ENCODE results near the gene UFSP1. TPM values are rescaled to one million over a fixed set of nuclear protein-coding genes. Genes with fewer than 3 reads are reported as not detected.

UFSP1 gene
- total and polyA plus RNA-seq, 3 donors from 2014 or later = 1.3 to 4.2 (median 3.0) TPM

DNA sequence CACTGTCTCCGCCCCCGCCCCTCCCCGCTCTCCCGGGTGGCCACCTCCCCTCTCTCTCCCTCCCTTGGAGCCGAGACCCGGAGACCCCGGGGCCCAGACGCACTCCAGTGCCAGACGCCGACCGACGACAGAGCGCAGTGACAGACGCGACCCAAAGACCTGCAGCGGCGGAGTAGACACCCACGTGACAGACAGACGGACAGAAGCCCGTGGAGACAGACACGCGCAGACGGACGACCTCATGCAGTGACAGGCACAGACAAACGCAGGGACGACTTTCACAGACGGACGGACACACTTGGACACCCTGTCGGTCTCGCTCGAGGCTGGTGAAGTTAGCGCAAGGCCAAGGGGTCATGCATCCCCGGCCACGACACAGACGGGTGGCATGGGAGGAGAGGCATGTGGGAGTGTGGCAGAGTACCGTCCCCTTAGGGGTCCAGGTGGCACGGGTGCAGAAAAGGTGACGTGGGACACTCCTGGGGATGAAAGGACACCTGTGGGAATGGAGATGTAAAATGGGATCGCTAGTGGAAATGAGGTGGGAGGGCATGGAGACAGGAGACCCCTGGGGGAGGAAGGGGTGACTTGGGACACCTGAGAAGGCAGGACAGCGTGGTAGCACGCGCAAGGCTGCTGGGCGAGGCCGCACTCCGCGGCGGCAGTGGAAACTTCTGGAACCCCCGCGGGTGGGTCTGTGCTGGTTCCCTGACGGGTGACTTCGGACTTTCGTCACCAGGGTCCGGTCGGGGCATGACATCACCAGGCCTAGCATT is 6.6 kb upstream of the UFSP1 start:
- Histone ChIP-seq H3K4me1 (peaks cover 12% of the 10 kb centered on the region), H3K4me3 (peak overlapping the region; percentile 9 to 62), H3K27me3 (no peaks in the 10 kb centered on the region), H3K27ac (no peak overlapping the region), H3K36me3 (ENCODE audit: low read depth, missing control alignments) (no peaks in the 10 kb centered on the region), H3K9me3 (no peaks in the 10 kb centered on the region)
- peak; percentile 64 for DNase-seq
- no peak for TF ChIP-seq POLR2A (IDR thresholded peaks at IDR 0.05)
- TF ChIP-seq, protein P1, sequence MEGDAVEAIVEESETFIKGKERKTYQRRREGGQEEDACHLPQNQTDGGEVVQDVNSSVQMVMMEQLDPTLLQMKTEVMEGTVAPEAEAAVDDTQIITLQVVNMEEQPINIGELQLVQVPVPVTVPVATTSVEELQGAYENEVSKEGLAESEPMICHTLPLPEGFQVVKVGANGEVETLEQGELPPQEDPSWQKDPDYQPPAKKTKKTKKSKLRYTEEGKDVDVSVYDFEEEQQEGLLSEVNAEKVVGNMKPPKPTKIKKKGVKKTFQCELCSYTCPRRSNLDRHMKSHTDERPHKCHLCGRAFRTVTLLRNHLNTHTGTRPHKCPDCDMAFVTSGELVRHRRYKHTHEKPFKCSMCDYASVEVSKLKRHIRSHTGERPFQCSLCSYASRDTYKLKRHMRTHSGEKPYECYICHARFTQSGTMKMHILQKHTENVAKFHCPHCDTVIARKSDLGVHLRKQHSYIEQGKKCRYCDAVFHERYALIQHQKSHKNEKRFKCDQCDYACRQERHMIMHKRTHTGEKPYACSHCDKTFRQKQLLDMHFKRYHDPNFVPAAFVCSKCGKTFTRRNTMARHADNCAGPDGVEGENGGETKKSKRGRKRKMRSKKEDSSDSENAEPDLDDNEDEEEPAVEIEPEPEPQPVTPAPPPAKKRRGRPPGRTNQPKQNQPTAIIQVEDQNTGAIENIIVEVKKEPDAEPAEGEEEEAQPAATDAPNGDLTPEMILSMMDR (IDR thresholded peaks at IDR 0.05) = no peak
- intact Hi-C loops (cut with DNase I; ENCODE audit: low total_unique reads) = loop anchor here (5.0 kb wide), 1 partner anchor 161 kb away; no protein-coding TSS in a partner anchor
- WGBS, 2 donors = 3 to 7% methylated on average over 9 to 49 of the region's 54 CpGs

DNA sequence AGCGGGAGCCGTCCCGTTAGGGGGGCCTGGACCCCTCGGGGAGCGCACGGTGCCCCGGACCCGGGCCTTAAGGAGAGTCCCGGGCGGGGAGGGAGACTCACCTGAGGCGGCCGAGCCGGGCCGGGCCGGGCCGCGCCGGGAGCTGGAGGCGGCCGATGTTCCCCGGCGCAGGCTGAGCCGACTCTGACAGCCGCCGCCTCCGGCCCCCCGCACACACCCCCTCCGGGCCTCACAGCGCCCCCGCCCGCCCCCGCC is 6.1 kb upstream of the UFSP1 start, which contains the start of gene ACHE:
Gene ACHE, minus strand, starts transcription at position 188 of the 255 bp plus-strand sequence. CDS start 1,656 bp downstream, outside the sequence.
- Histone ChIP-seq H3K27ac (peak within 1 kb of the TSS in 1 of 2 donors; percentile 39), H3K4me3 (peak within 1 kb of the TSS; percentile 9 to 62), H3K36me3 (ENCODE audit: low read depth, missing control alignments) (no peaks in the 10 kb centered on the region), H3K4me1 (peaks cover 14% of the 10 kb centered on the region), H3K27me3 (no peaks in the 10 kb centered on the region), H3K9me3 (no peaks in the 10 kb centered on the region)
- TF ChIP-seq, protein P1 (IDR thresholded peaks at IDR 0.05) = no peak
- TF ChIP-seq POLR2A (IDR thresholded peaks at IDR 0.05) = no peak
- no peak for DNase-seq
- intact Hi-C loops (cut with DNase I; ENCODE audit: low total_unique reads) = loop anchor here (5.0 kb wide), 1 partner anchor 162 kb away; no protein-coding TSS in a partner anchor
- 0% methylated on average over 23 of the region's 32 CpGs; no CpG with 5 or more reads in 1 of the 2 donors for WGBS, 2 donors

DNA sequence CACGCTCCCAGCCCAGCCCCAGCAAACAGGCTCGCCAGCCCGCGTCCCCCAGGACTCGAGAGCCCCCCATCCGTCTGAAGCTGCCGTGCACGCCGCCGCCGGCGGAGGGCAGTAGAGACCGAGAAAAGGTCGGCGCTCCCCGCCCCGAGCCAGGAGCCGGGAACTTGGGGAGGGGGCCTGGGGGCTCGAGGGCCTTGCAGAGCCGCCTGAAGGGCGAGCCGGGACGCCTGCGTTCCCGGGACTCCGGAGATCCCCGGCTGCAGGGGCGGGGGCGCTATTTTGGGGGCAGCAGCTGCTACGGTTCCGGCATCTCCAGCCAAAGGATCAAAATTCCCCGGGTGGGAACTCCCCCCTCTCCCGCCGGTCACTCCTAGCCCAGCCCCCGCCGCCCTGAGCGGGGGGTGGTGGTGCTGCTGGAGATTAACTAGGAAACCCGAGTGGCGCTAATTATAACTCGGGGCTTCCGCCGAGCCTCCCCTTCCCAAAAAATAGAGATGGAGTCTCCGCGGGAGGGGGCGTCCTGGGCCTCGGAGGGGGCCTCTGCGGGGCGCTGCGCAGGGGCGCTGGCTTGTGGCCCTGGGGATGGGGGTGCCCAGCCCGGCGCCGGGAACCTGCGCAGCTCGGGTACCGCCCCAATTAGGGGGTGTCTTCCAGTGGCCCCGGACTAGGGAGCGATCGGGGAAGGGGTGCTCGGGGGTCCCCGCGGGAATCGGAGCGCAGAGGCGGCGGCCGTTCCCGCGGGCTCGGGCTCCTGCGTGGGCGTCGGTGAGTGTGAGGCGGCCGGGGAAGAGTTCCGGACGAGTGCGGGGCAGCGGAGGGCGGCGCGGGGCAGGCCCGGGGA is 5.6 kb upstream of the UFSP1 start:
- WGBS, 2 donors = 0% methylated on average over 62 of the region's 83 CpGs; no CpG with 5 or more reads in 1 of the 2 donors
- DNase-seq = peak; percentile 58
- peaks cover 19% of the 10 kb centered on the region for H3K4me1 ChIP-seq
- H3K27ac ChIP-seq = peak overlapping the region in 1 of 2 donors; percentile 39
- H3K9me3 ChIP-seq = no peaks in the 10 kb centered on the region
- H3K27me3 ChIP-seq = no peaks in the 10 kb centered on the region
- no peak for TF ChIP-seq POLR2A (IDR thresholded peaks at IDR 0.05)
- TF ChIP-seq, protein P1 (IDR thresholded peaks at IDR 0.05) = peak; percentile 33 to 86 (median 73)
- H3K4me3 ChIP-seq = peak overlapping the region; percentile 4 to 62
- intact Hi-C loops (cut with DNase I; ENCODE audit: low total_unique reads) = loop anchor here (5.0 kb wide), 1 partner anchor 162 kb away; no protein-coding TSS in a partner anchor
- no peaks in the 10 kb centered on the region for H3K36me3 ChIP-seq (ENCODE audit: low read depth, missing control alignments)

- Histone ChIP-seq H3K4me1 (peaks cover 21% of the 10 kb centered on the region), H3K27me3 (no peaks in the 10 kb centered on the region), H3K36me3 (ENCODE audit: low read depth, missing control alignments) (no peaks in the 10 kb centered on the region), H3K27ac (no peak overlapping the region), H3K4me3 (peak overlapping the region in 1 of 2 donors; percentile 62), H3K9me3 (no peaks in the 10 kb centered on the region)
- TF ChIP-seq, protein P1 (IDR thresholded peaks at IDR 0.05) = no peak
- TF ChIP-seq POLR2A (IDR thresholded peaks at IDR 0.05) = no peak
- no peak for DNase-seq
- intact Hi-C loops (cut with DNase I; ENCODE audit: low total_unique reads) = no loop called here
- 14 to 39% methylated on average over 13 to 26 of the region's 40 CpGs for WGBS, 2 donors
These were observed 4.6 kb upstream of the UFSP1 start for GRCh38 chr7:100893910-100894721.
